HepG2 (cell line): ENCODE results near the gene FBH1. TPM values are rescaled to one million over a fixed set of nuclear protein-coding genes. Genes with fewer than 3 reads are reported as not detected.

Experiments used
- ATAC-seq: fragments of 200-7000 bp; cut with Tn5 transposase; 3 replicates; pipeline ENCODE4 v1.9.1; 2020; ENCODE audit warnings: mild to moderate bottlenecking, moderate library complexity
- BruUV-seq: library from RNA; stranded (reverse); fragments of 400-500 nt; replicated peaks from 2 replicates; lab custom pipeline; 2021; lab: Mats Ljungman, UMichigan
- CTCF ChIA-PET: fragments of 300-600 bp; formaldehyde crosslinking; extraction: SDS; loops from one replicate; lab custom pipeline; 2021; ENCODE audit warnings: low total read pairs, inconsistent platforms, low intra/inter-chr PET ratio; lab: Yijun Ruan, JAX
- POLR2A ChIA-PET: fragments of 350-600 bp; sonication (Branson Sonifier 250); formaldehyde crosslinking; loops from one replicate; lab custom pipeline; 2020; ENCODE audit warnings: antibody characterized with exemption, inconsistent platforms; lab: Yijun Ruan, JAX
- DNase-seq: peaks from one replicate; pipeline ENCODE4 v3.0.0-alpha.2; 2015; ENCODE audit warnings: low spot score
- FAIRE-seq: peaks from 3 replicates; lab custom pipeline; 2011; peaks lifted over from hg19 to GRCh38; lab: Jason Lieb, UNC
- H2AFZ ChIP-seq: one replicate; pipeline ENCODE4 v1.6.1; 2011; ENCODE audit warnings: low read length, inconsistent platforms
- H3K27ac ChIP-seq: fragments of 300-600 bp; 3 replicates; pipeline ENCODE4 v1.8.0; 2011; ENCODE audit warnings: mixed run types, mild to moderate bottlenecking, mixed read lengths, low read length, inconsistent platforms; ENCODE audit not compliant: insufficient read depth; ENCODE audit errors: extremely low read length
- H3K27me3 ChIP-seq, 2 experiments: fragments of 200-600 bp in 1 of 2; 2 replicates in 1 of 2; 3 replicates in 1 of 2; pipeline versions ENCODE4 v1.6.0 to v1.8.0; 2011; ENCODE audit warnings: low read length in 2 of 2, mild to moderate bottlenecking in 2 of 2, moderate library complexity in 2 of 2, inconsistent platforms in 1 of 2; ENCODE audit not compliant: insufficient read depth in 2 of 2, control insufficient read depth in 1 of 2
- H3K36me3 ChIP-seq, 2 experiments: fragments of 200-600 bp in 1 of 2; replicated peaks in 1 of 2; 2 replicates in 1 of 2; 3 replicates in 1 of 2; pipeline versions ENCODE4 v1.5.1 to v1.8.0; 2011; ENCODE audit warnings: low read length in 2 of 2, inconsistent platforms in 1 of 2; ENCODE audit not compliant: insufficient read depth in 2 of 2, control insufficient read depth in 1 of 2
- H3K4me1 ChIP-seq: 2 replicates; pipeline ENCODE4 v1.5.1; 2012; ENCODE audit warnings: low read length, inconsistent platforms; ENCODE audit not compliant: insufficient read depth
- H3K4me2 ChIP-seq: 2 replicates; pipeline ENCODE4 v1.6.0; 2011; ENCODE audit warnings: low read depth, low read length, inconsistent platforms
- H3K4me3 ChIP-seq, 3 experiments: fragments of 200-600 bp in 1 of 3; sonication (generic), shearing (Covaris generic) in 1 of 3; replicated peaks in 1 of 3; 2 replicates each; pipeline ENCODE4 v1.5.1; 2011 to 2016; ENCODE audit warnings: low read length in 3 of 3, inconsistent platforms in 2 of 3, low read depth in 2 of 3, mild to moderate bottlenecking in 2 of 3, control low read depth in 1 of 3, mixed read lengths in 1 of 3; ENCODE audit not compliant: insufficient read depth in 1 of 3
- H3K79me2 ChIP-seq: one replicate; pipeline ENCODE4 v1.6.1; 2011; ENCODE audit warnings: low read length, inconsistent platforms; ENCODE audit not compliant: insufficient read depth
- H3K9ac ChIP-seq: 2 replicates; pipeline ENCODE4 v1.6.0; 2011; ENCODE audit warnings: mild to moderate bottlenecking, low read depth, low read length, inconsistent platforms; ENCODE audit not compliant: insufficient read depth
- H3K9me3 ChIP-seq: 2 replicates; pipeline ENCODE4 v1.5.1; 2012; ENCODE audit warnings: mild to moderate bottlenecking, low read length
- H4K20me1 ChIP-seq: 2 replicates; pipeline ENCODE4 v1.6.0; 2011; ENCODE audit warnings: inconsistent platforms, mild to moderate bottlenecking, low read length, moderate library complexity; ENCODE audit not compliant: insufficient read depth
- RBAK ChIP-seq: sonication (generic); formaldehyde crosslinking; IDR thresholded peaks from 2 replicates; pipeline ENCODE4 v1.5.1; 2020; ENCODE audit warnings: mild to moderate bottlenecking, missing genetic modification reagents
- WGBS: methylation state at CpG from one replicate; pipeline ENCODE4 v1.1.6; 2017; ENCODE audit warnings: low lambda C conversion rate; 5-methylcytosine and 5-hydroxymethylcytosine counted together
- in situ Hi-C: cut with HindIII; loops from 2 replicates; pipeline ENCODE4 v1.10.0; 2017; ENCODE audit warnings: low pct_unique_long_range_greater_than_20kb; ENCODE audit not compliant: extremely low pct_ligation_motif_present
- intact Hi-C: fragments of 100-400 bp; cut with micrococcal nuclease; formaldehyde crosslinking; loops from one replicate; pipeline ENCODE4 v1.10.0; 2022; ENCODE audit not compliant: unreplicated experiment
- polyA plus RNA-seq, 8 experiments: library from polyadenylated mRNA; depleted of rRNA in 3 of 8; stranded (reverse) in 7 of 8; unstranded in 1 of 8; fragments of >200 nt; fragmentation: Illumina TruSeq in 4 of 8; extraction: Trizol in 4 of 8; gene quantifications; 2 replicates each; pipeline versions ENCODE4 v1.2.1 to v1.2.3, GENCODE V29; 2011 to 2016; ENCODE audit warnings: low read depth in 4 of 8, missing spikeins in 1 of 8, mixed read lengths in 1 of 8; ENCODE audit not compliant: insufficient read depth in 1 of 8
- total RNA-seq, 5 experiments: library from RNA; depleted of rRNA; stranded (reverse); fragments of >200 nt; fragmentation: Illumina TruSeq; extraction: Trizol; gene quantifications; 2 replicates each; pipeline ENCODE4 v1.2.3, GENCODE V29; 2016; ENCODE audit warnings: low read depth in 1 of 5
- TF ChIP-seq, protein P1 (sequence below), 2 experiments: fragments of 450-650 bp in 1 of 2; sonication (generic) in 1 of 2; formaldehyde crosslinking; IDR thresholded peaks; 2 replicates each; pipeline versions ENCODE4 v1.5.0 to v1.8.0; 2020 to 2022; ENCODE audit warnings: mild to moderate bottlenecking in 1 of 2, missing genetic modification reagents in 1 of 2
- TF ChIP-seq, protein P2 (sequence below): sonication (generic); formaldehyde crosslinking; conservative IDR thresholded peaks from 2 replicates; pipeline ENCODE4 v1.8.0; 2022; ENCODE audit warnings: missing genetic modification reagents
- TF ChIP-seq, protein P3 (sequence below): sonication (generic); formaldehyde crosslinking; IDR thresholded peaks from 2 replicates; pipeline ENCODE4 v1.4.0; 2020; ENCODE audit warnings: mild to moderate bottlenecking, missing genetic modification reagents

Gene FBH1
- total and polyA plus RNA-seq, 2 of the 13 experiments (the other 11 are each of a cell fraction or from before 2014, with no cell fraction given), result 48.8 to 60.3 TPM

DNA sequence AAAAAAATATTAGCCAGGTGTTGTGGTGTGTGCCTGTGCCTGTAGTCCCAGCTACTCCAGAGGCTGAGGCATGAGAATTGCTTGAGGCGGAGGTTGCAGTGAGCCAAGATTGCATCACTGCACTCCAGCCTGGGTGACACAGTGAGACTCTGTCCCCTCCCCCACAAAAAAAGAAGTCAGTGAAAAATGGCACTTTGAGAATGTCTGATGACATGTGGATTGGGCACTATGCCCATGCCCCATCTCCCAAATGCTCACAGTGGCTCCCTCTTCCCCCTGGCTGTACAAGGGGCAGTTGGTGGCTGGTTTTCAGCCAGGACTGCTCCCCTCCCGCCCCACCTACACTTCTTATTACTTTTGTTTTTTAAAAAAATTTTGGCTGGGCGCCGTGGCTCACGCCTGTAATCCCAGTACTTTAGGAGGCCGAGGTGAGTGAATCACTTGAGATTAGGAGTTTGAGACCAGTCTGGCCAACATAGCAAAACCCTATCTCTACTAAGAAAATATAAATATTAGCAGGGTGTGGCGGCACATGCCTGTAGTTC is 61.2 kb downstream of the FBH1 start:
- POLR2A ChIA-PET, result no interaction called here
- DNase-seq, result no peak
- H3K36me3 ChIP-seq, result no peaks in the 10 kb centered on the region
- no peak for FAIRE-seq
- no peak for TF ChIP-seq RBAK (CRISPR knock-in tag)
- TF ChIP-seq, protein P1, sequence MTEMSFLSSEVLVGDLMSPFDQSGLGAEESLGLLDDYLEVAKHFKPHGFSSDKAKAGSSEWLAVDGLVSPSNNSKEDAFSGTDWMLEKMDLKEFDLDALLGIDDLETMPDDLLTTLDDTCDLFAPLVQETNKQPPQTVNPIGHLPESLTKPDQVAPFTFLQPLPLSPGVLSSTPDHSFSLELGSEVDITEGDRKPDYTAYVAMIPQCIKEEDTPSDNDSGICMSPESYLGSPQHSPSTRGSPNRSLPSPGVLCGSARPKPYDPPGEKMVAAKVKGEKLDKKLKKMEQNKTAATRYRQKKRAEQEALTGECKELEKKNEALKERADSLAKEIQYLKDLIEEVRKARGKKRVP (CRISPR knock-in tag; IDR thresholded peaks at IDR 0.05), result 0 out of 4 replicates have a peak, but pooled peaks of 1 of the 2 experiments have one; percentile 24
- TF ChIP-seq, protein P2, sequence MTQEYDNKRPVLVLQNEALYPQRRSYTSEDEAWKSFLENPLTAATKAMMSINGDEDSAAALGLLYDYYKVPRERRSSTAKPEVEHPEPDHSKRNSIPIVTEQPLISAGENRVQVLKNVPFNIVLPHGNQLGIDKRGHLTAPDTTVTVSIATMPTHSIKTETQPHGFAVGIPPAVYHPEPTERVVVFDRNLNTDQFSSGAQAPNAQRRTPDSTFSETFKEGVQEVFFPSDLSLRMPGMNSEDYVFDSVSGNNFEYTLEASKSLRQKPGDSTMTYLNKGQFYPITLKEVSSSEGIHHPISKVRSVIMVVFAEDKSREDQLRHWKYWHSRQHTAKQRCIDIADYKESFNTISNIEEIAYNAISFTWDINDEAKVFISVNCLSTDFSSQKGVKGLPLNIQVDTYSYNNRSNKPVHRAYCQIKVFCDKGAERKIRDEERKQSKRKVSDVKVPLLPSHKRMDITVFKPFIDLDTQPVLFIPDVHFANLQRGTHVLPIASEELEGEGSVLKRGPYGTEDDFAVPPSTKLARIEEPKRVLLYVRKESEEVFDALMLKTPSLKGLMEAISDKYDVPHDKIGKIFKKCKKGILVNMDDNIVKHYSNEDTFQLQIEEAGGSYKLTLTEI (CRISPR knock-in tag), result no peak
- TF ChIP-seq, protein P3, sequence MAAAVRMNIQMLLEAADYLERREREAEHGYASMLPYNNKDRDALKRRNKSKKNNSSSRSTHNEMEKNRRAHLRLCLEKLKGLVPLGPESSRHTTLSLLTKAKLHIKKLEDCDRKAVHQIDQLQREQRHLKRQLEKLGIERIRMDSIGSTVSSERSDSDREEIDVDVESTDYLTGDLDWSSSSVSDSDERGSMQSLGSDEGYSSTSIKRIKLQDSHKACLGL (CRISPR knock-in tag), result no peak
- TF ChIP-seq, all 625 proteins: peak for 1
- Histone ChIP-seq H4K20me1 (no peaks in the 10 kb centered on the region), H3K4me1 (peaks cover 2% of the 10 kb centered on the region), H3K9ac (no peak overlapping the region), H3K4me2 (no peak overlapping the region), H3K79me2 (no peaks in the 10 kb centered on the region), H3K4me3 (no peak overlapping the region), H2AFZ (no peak overlapping the region), H3K27ac (no peak overlapping the region), H3K27me3 (peaks cover under 1 to 33% of the 10 kb centered on the region in 2 experiments; a peak in 4 of 5 replicates), H3K9me3 (no peaks in the 10 kb centered on the region)
- CTCF ChIA-PET, result no interaction called here
- intact Hi-C loops (no loop called here), in situ Hi-C loops (no loop called here)
- BruUV-seq, result no TSS peak
- no peak for ATAC-seq
- WGBS, result 41% methylated on average over 7 of the region's 7 CpGs
